Stomach (tissue), 4 donors: ENCODE results near the gene STN1.

Source experiments
- CTCF ChIP-seq, 7 experiments: fragments of 450-650 bp in 4 of 7; fragments of 200-600 bp in 3 of 7; sonication (generic) in 3 of 7; IDR thresholded peaks; one replicate each; pipeline ENCODE4 v1.5.1; 2016 to 2019; ENCODE audit warnings: antibody characterized with exemption in 7 of 7, control low read depth in 2 of 7, mild to moderate bottlenecking in 1 of 7
- EP300 ChIP-seq: sonication (generic); formaldehyde crosslinking; IDR thresholded peaks from one replicate; pipeline ENCODE4 v1.6.1; 2017; ENCODE audit warnings: antibody characterized with exemption
- POLR2A ChIP-seq, 4 donors: fragments of 450-650 bp; IDR thresholded peaks; one replicate each; pipeline ENCODE4 v1.6.1; 2016; ENCODE audit warnings: antibody characterized with exemption in 4 of 4, control low read depth in 2 of 4, mild to moderate bottlenecking in 1 of 4, moderate library complexity in 1 of 4
- POLR2AphosphoS5 ChIP-seq, 3 donors: sonication (generic); formaldehyde crosslinking; IDR thresholded peaks; one replicate each; pipeline ENCODE4 v1.6.1; 2016; ENCODE audit warnings: antibody characterized with exemption in 3 of 3

- TF ChIP-seq CTCF (IDR thresholded peaks at IDR 0.05) = no peak
- no peak for TF ChIP-seq EP300
- no peak for TF ChIP-seq POLR2A (IDR thresholded peaks at IDR 0.05)
- no peak for TF ChIP-seq POLR2AphosphoS5 (IDR thresholded peaks at IDR 0.05)
Observed at GRCh38 chr10:103954543-103954942, 36.6 kb upstream of the STN1 start.
